ENCODE measurements around the gene MRFAP1L1.

- no peak for TF ChIP-seq CTCF (IDR thresholded peaks at IDR 0.05 in 8 of 11, conservative IDR thresholded peaks at IDR 0.05 in 3 of 11)
- no peak for TF ChIP-seq POLR2AphosphoS5 (IDR thresholded peaks at IDR 0.05)
- TF ChIP-seq POLR2A (IDR thresholded peaks at IDR 0.05) = no peak
Measured at GRCh38 chr4:6702761-6703160, 6.9 kb downstream of the MRFAP1L1 start.

Measured in spleen (tissue), 7 donors.